Epithelial cell of proximal tubule (primary cell): Measurements from ENCODE around the gene MAS1. TPM values are rescaled to one million over a fixed set of nuclear protein-coding genes. Genes with fewer than 3 reads are reported as not detected.

Experiments used
- DNase-seq: peaks from one replicate; pipeline ENCODE4 v3.0.0-alpha.2; 2011; ENCODE audit warnings: low read depth
- H3K4me3 ChIP-seq: 2 replicates; pipeline ENCODE4 v1.5.1; 2011; ENCODE audit warnings: low read depth, mild to moderate bottlenecking, low read length
- CTCF ChIP-seq: conservative IDR thresholded peaks from 2 replicates; pipeline ENCODE4 v1.5.1; 2012; ENCODE audit warnings: low read depth, mild to moderate bottlenecking, low read length
- total RNA-seq: library from RNA; depleted of rRNA; stranded (reverse); fragments of >200 nt; gene quantifications from 2 replicates; pipeline ENCODE4 v1.2.3, GENCODE V29; 2015

The MAS1 gene
- total RNA-seq, 1 donor from 2014 or later = not detected

GRCh38 chr6:159926542-159927203 lies 35.9 kb downstream of the MAS1 start:
- no peak for DNase-seq
- TF ChIP-seq CTCF = no peak
- no peak overlapping the region for H3K4me3 ChIP-seq

- DNase-seq = peak; percentile 4
These were observed 39.0 kb downstream of the MAS1 start for GRCh38 chr6:159929819-159930218.

GRCh38 chr6:159931112-159931511 lies 40.3 kb downstream of the MAS1 start:
- H3K4me3 ChIP-seq = no peak overlapping the region
- TF ChIP-seq CTCF = no peak
- DNase-seq = no peak

More at GRCh38 chr6:159929819-159930218, 39.0 kb downstream of the MAS1 start:
- no peak for TF ChIP-seq CTCF
- H3K4me3 ChIP-seq = no peak overlapping the region

GRCh38 chr6:159931846-159932245 lies 41.1 kb downstream of the MAS1 start:
- TF ChIP-seq CTCF = no peak
- no peak for DNase-seq
- no peak overlapping the region for H3K4me3 ChIP-seq

GRCh38 chr6:159933077-159933476 lies 42.3 kb downstream of the MAS1 start:
- TF ChIP-seq CTCF = no peak
- no peak for DNase-seq
- H3K4me3 ChIP-seq = no peak overlapping the region

GRCh38 chr6:159934181-159934580 lies 43.4 kb downstream of the MAS1 start:
- no peak overlapping the region for H3K4me3 ChIP-seq
- TF ChIP-seq CTCF = no peak
- DNase-seq = no peak

- DNase-seq = no peak
- H3K4me3 ChIP-seq = no peak overlapping the region
- no peak for TF ChIP-seq CTCF
These were observed 44.3 kb downstream of the MAS1 start for GRCh38 chr6:159935065-159935464.
